GM12878 (cell line): ENCODE results near the gene HCN3.

Source experiments
- CEBPB ChIP-seq, 2 experiments: fragments of 150-350 bp in 1 of 2; IDR thresholded peaks; 2 replicates each; pipeline ENCODE4 v1.6.1; 2012 to 2014; ENCODE audit warnings: low read depth in 2 of 2, low read length in 2 of 2, borderline replicate concordance in 1 of 2, inconsistent platforms in 1 of 2
- FOXK2 ChIP-seq: fragments of 450-650 bp; IDR thresholded peaks from 2 replicates; pipeline ENCODE4 v1.6.1; 2017; ENCODE audit warnings: mild to moderate bottlenecking, moderate library complexity
- KLF5 ChIP-seq: fragments of 450-650 bp; IDR thresholded peaks from 2 replicates; pipeline ENCODE4 v1.6.1; 2014; ENCODE audit warnings: mild to moderate bottlenecking; ENCODE audit not compliant: partially characterized antibody
- SP1 ChIP-seq: IDR thresholded peaks from one replicate; pipeline ENCODE4 v1.6.1; 2011; ENCODE audit warnings: low read depth, low read length
- TCF7 ChIP-seq: IDR thresholded peaks from 2 replicates; pipeline ENCODE4 v1.6.1; 2014; ENCODE audit warnings: antibody characterized with exemption, borderline replicate concordance
- TF ChIP-seq, protein P1 (sequence below), 3 experiments: IDR thresholded peaks in 2 of 3; conservative IDR thresholded peaks in 1 of 3; 2 replicates each; pipeline ENCODE4 v1.5.1; 2011; ENCODE audit warnings: low read depth in 3 of 3, low read length in 3 of 3, mild to moderate bottlenecking in 3 of 3, control low read depth in 2 of 3, moderate library complexity in 2 of 3, inconsistent platforms in 1 of 3, mixed read lengths in 1 of 3; ENCODE audit not compliant: control insufficient read depth in 2 of 3, insufficient read depth in 1 of 3; ENCODE audit errors: extremely low read depth in 1 of 3

- TF ChIP-seq, protein P1, sequence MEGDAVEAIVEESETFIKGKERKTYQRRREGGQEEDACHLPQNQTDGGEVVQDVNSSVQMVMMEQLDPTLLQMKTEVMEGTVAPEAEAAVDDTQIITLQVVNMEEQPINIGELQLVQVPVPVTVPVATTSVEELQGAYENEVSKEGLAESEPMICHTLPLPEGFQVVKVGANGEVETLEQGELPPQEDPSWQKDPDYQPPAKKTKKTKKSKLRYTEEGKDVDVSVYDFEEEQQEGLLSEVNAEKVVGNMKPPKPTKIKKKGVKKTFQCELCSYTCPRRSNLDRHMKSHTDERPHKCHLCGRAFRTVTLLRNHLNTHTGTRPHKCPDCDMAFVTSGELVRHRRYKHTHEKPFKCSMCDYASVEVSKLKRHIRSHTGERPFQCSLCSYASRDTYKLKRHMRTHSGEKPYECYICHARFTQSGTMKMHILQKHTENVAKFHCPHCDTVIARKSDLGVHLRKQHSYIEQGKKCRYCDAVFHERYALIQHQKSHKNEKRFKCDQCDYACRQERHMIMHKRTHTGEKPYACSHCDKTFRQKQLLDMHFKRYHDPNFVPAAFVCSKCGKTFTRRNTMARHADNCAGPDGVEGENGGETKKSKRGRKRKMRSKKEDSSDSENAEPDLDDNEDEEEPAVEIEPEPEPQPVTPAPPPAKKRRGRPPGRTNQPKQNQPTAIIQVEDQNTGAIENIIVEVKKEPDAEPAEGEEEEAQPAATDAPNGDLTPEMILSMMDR (IDR thresholded peaks at IDR 0.05 in 2 of 3, conservative IDR thresholded peaks at IDR 0.05 in 1 of 3; ENCODE audit: control insufficient read depth in 2 of 3, extremely low read depth in 1 of 3, insufficient read depth in 1 of 3, low read depth in 3 of 3, low read length in 3 of 3), result no peak
- TF ChIP-seq CEBPB (IDR thresholded peaks at IDR 0.05; ENCODE audit: borderline replicate concordance in 1 of 2, low read depth in 2 of 2, low read length in 2 of 2) (no peak), KLF5 (no peak), FOXK2 (no peak), SP1 (no peak), TCF7 (no peak)
Measured at GRCh38 chr1:155326631-155327037, 49.4 kb downstream of the HCN3 start.
